Cardiac muscle cell (in vitro differentiated cells and primary cell): ENCODE data around the gene GALNT18. TPM values are rescaled to one million over a fixed set of nuclear protein-coding genes. Genes with fewer than 3 reads are reported as not detected.

Experiments
- DNase-seq, 2 donors: peaks; one replicate each; pipeline versions ENCODE4 v3.0.0 to v3.0.0-alpha.2; 2010 to 2017; ENCODE audit warnings: low read depth in 1 of 2, low spot score in 1 of 2
- H3K27ac ChIP-seq: fragments of 200-600 bp; sonication (generic); 2 replicates; pipeline ENCODE4 v1.5.1; 2016
- H3K27me3 ChIP-seq: fragments of 200-600 bp; sonication (generic); 2 replicates; pipeline ENCODE4 v1.6.0; 2016; ENCODE audit warnings: control low read depth
- H3K36me3 ChIP-seq: fragments of 200-600 bp; sonication (generic); 2 replicates; pipeline ENCODE4 v1.5.1; 2016; ENCODE audit warnings: control low read depth
- H3K4me1 ChIP-seq: fragments of 200-600 bp; sonication (generic); 2 replicates; pipeline ENCODE4 v1.8.1; 2017; ENCODE audit warnings: low read depth, mild to moderate bottlenecking, mixed run types
- H3K4me3 ChIP-seq: fragments of 200-600 bp; sonication (generic); 2 replicates; pipeline ENCODE4 v1.5.1; 2016; ENCODE audit warnings: mild to moderate bottlenecking
- H3K9me3 ChIP-seq: fragments of 200-600 bp; sonication (generic); 2 replicates; pipeline ENCODE4 v1.5.1; 2017; ENCODE audit warnings: low read depth, mild to moderate bottlenecking, control low read depth
- polyA plus RNA-seq: library from polyadenylated mRNA; unstranded; fragments of >200 nt; fragmentation: Nextera tagmentation; extraction: Ambion mirVana; gene quantifications from 2 replicates; pipeline ENCODE4 v1.2.1, GENCODE V29; 2016
- total RNA-seq: library from RNA; depleted of rRNA; stranded (reverse); fragments of >200 nt; gene quantifications from 2 replicates; pipeline ENCODE4 v1.2.3, GENCODE V29; 2016
- TF ChIP-seq, protein P1 (sequence below): IDR thresholded peaks from 2 replicates; pipeline ENCODE4 v1.5.1; 2012; ENCODE audit warnings: low read depth, mild to moderate bottlenecking, low read length

Gene GALNT18
- total and polyA plus RNA-seq, 2 experiments from 2014 or later, result 2.1 to 2.2 TPM

DNA sequence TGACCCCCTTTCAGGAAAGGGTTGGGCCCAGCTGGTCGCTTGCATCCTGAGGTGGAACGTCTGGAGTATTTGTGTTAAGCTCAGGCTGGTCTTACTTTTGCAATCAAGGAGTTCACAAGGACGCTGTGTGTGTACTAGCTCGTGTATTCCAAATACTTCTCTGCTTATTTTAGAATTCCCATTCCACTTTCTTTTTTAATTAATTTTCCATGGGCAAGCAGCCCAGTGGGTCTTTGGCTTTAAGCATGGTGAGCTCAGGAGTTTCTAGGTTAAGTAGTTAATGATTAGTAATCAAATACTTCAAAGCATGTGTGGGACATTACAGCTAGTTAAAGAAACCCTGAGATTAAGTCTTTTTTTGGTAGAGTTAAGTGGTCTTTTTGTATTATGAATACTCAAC lies 337.3 kb downstream of the GALNT18 start:
- Histone ChIP-seq H3K36me3 (no peaks in the 10 kb centered on the region), H3K9me3 (no peaks in the 10 kb centered on the region), H3K4me1 (no peaks in the 10 kb centered on the region), H3K27me3 (peaks cover 70% of the 10 kb centered on the region), H3K4me3 (no peak overlapping the region), H3K27ac (no peak overlapping the region)
- TF ChIP-seq, protein P1, sequence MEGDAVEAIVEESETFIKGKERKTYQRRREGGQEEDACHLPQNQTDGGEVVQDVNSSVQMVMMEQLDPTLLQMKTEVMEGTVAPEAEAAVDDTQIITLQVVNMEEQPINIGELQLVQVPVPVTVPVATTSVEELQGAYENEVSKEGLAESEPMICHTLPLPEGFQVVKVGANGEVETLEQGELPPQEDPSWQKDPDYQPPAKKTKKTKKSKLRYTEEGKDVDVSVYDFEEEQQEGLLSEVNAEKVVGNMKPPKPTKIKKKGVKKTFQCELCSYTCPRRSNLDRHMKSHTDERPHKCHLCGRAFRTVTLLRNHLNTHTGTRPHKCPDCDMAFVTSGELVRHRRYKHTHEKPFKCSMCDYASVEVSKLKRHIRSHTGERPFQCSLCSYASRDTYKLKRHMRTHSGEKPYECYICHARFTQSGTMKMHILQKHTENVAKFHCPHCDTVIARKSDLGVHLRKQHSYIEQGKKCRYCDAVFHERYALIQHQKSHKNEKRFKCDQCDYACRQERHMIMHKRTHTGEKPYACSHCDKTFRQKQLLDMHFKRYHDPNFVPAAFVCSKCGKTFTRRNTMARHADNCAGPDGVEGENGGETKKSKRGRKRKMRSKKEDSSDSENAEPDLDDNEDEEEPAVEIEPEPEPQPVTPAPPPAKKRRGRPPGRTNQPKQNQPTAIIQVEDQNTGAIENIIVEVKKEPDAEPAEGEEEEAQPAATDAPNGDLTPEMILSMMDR, result no peak
- DNase-seq, result no peak

DNA sequence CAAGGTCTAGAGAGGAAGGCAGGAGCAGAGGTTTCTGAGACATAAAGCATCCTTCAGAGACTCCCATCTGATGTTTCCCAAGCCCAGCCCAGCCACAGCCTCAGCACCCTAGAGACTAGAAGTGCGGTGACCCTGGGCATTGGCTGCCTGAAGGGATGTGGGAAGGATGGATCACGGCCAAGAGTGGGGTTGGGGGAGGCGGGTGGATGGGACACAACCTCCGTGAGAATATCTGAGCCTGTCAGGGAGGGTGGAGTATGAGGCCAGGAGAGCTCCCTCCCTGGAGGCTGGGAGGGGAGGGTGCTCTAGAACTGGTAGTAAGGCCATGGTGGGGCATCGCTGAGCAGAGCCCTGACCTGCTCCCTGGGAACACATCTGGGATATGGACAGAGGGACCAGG lies 340.2 kb downstream of the GALNT18 start:
- Histone ChIP-seq H3K36me3 (no peaks in the 10 kb centered on the region), H3K4me3 (no peak overlapping the region), H3K27me3 (peaks cover 54% of the 10 kb centered on the region), H3K4me1 (no peaks in the 10 kb centered on the region), H3K9me3 (no peaks in the 10 kb centered on the region), H3K27ac (no peak overlapping the region)
- TF ChIP-seq, protein P1, result no peak
- DNase-seq, result no peak

DNA sequence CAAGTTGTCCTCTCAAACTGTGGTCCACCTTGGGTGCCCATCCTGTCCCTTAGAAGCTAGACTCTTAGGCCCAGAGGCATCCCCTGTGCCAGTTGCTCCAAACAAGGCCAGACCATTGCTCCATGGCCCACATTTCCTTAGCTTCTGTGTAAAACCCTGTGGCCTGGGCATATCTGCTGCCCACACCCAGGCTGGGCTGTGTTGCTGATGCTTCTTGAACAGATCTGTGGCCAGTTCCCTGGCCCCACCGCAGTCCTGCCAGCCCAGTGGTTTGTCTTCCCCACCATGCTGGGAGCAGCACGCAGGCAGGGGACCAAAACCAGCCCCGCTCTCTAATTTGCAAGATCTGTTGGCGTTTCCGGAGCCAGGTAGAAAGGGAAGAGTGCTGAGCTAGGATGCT lies 341.0 kb downstream of the GALNT18 start:
- Histone ChIP-seq H3K27me3 (peaks cover 46% of the 10 kb centered on the region), H3K27ac (no peak overlapping the region), H3K4me3 (no peak overlapping the region), H3K9me3 (no peaks in the 10 kb centered on the region), H3K36me3 (no peaks in the 10 kb centered on the region), H3K4me1 (no peaks in the 10 kb centered on the region)
- TF ChIP-seq, protein P1, result no peak
- DNase-seq, result no peak

DNA sequence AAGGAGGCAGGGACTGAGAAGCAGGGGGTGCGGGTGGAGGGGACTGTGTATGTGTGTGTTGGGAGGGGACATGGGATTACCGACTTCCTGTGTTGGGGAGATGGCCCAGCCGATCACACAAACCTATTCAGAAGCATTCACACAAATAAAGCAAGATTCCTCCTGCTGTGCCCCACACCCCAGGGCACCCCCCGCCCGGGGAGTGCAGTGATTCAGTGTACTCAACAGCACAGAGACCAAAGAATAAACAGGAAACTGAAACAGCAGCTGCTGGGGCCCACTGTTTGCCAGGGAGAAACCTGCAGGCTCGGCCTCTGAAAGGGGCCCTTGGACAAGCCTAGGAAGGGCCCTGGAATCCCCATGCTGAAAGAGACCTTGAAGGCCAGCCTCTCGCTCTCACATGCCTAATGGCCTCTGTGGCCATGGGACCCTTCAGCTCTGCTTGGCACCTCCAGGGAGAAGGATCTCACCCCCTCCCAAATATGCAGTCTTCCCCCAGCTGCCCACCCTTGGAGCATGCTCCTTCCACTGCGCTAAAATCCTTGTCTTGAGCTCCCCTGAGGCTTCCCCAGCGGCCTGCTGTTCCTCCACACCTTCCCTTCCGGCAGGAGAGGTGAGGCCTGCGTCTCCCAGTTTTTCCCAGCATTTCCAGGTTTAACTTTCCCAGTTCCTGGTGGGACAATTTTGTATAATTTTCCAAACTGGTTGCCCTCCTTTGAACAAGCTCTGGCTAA lies 341.7 kb downstream of the GALNT18 start:
- DNase-seq, result no peak
- no peaks in the 10 kb centered on the region for H3K4me1 ChIP-seq
- TF ChIP-seq, protein P1, result no peak
- no peak overlapping the region for H3K4me3 ChIP-seq
- H3K9me3 ChIP-seq, result no peaks in the 10 kb centered on the region
- no peak overlapping the region for H3K27ac ChIP-seq
- H3K36me3 ChIP-seq, result no peaks in the 10 kb centered on the region
- peaks cover 42% of the 10 kb centered on the region for H3K27me3 ChIP-seq

DNA sequence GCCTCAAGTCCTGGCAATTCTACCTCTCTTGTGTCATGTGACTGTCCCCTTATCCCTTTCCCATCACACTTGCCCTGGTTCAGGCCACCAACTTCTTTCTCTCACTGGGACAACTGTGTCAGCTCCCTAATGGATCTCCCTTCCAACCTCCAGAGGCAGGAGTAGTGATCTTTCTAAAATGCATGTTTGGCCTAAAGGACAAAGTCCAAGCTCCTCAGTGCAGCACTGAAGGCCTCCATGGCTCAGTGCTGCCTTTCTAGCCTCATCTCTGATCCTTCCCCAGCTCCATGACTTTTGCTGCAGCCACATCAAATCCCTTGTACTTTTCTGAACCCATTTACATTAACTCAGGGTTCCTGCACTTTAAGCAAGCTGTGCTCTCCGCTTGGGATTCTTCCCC lies 349.6 kb downstream of the GALNT18 start:
- H3K4me1 ChIP-seq, result no peaks in the 10 kb centered on the region
- H3K27ac ChIP-seq, result no peak overlapping the region
- H3K4me3 ChIP-seq, result no peak overlapping the region
- no peaks in the 10 kb centered on the region for H3K36me3 ChIP-seq
- DNase-seq, result no peak
- TF ChIP-seq, protein P1, result no peak
- H3K27me3 ChIP-seq, result peaks cover 22% of the 10 kb centered on the region
- no peaks in the 10 kb centered on the region for H3K9me3 ChIP-seq
